Mesodermal cell (in vitro differentiated cells): ENCODE results near the gene ECE2.

Experiments
- H3K27ac ChIP-seq: 2 replicates; pipeline ENCODE4 v1.7.0; 2013; ENCODE audit warnings: mild to moderate bottlenecking, low read depth, low read length, moderate library complexity; ENCODE audit not compliant: severe bottlenecking
- H3K36me3 ChIP-seq: 2 replicates; pipeline ENCODE4 v1.7.1; 2013; ENCODE audit warnings: mild to moderate bottlenecking, low read length, moderate library complexity; ENCODE audit not compliant: control insufficient read depth, insufficient read depth
- H3K4me1 ChIP-seq: one replicate; pipeline ENCODE4 v1.7.1; 2013; ENCODE audit warnings: mild to moderate bottlenecking, low read length; ENCODE audit not compliant: insufficient read depth, control insufficient read depth, poor library complexity, severe bottlenecking
- H3K4me3 ChIP-seq: 2 replicates; pipeline ENCODE4 v1.7.0; 2013; ENCODE audit warnings: low read length, control low read depth, mild to moderate bottlenecking; ENCODE audit not compliant: insufficient read depth, poor library complexity, severe bottlenecking; ENCODE audit errors: extremely low read depth
- H3K9me3 ChIP-seq: 2 replicates; pipeline ENCODE4 v1.7.1; 2013; ENCODE audit warnings: mild to moderate bottlenecking, low read length, moderate library complexity; ENCODE audit not compliant: control insufficient read depth
- WGBS, 2 experiments: methylation state at CpG; one replicate each; pipeline ENCODE4 v1.1.5; 2013; ENCODE audit warnings: missing lambda C conversion rate in 2 of 2; ENCODE audit not compliant: insufficient coverage in 2 of 2; 5-methylcytosine and 5-hydroxymethylcytosine counted together

ECE2 gene

DNA sequence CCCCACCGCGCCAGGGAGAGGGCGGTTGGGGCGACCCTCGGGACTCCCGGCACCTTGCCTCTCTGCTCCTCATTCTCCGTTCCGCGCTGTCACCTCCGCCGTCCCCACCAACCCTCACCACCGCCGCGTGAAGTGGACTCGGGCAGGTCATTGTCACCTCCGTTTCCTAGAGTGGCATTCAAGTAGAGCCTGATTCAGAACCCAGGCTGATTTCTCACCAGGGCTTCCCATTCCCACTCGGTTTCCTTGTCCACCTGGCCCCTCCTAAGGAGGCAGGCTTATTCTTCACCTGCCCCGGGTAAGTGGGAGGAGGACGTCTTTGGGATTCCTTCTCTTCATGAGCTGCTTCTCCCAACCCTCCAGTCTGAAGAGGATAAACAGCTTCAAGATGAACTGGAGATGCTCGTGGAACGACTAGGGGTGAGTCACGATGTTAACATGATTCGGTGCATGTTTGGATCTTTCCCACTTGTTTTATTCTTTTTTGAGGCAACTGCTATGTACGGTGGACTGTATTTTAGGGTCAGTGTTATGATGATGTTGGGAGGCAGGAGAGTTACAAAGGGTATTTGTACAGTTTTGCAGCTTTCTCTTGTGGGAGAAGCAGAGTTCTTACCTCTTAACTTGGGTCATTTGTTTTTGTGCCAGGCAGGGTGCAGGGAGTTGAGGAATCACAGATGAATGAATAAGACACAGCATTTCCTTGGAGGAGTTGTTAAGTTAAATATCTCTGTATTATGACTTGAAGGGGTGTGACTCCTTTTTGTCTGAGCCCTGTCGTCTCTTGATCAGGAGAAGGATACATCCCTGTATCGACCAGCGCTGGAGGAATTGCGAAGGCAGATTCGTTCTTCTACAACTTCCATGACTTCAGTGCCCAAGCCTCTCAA, 23.9 kb downstream of the ECE2 start:
- 9 to 15% methylated on average over 16 to 28 of the region's 29 CpGs for WGBS, 2 experiments
- no peaks in the 10 kb centered on the region for H3K9me3 ChIP-seq
- H3K27ac ChIP-seq, result peak overlapping the region; percentile 76

DNA sequence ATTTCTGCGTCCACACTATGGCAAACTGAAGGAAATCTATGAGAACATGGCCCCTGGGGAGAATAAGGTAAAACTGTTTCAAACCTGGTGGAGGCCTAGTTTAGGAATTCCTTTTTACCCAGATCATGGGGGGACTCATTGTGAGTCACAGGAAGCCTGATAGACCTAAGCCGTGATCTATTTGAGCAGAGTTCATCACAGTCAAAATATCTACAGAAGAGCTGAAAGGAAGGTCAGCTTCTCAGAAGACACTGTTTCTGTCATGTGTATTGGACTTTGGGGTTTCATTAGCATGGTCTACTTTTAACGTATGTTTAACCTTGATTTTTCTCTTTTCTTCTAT, 24.5 kb downstream of the ECE2 start:
- Histone ChIP-seq H3K4me3 (peak overlapping the region; percentile 96), H3K36me3 (peaks cover 53% of the 10 kb centered on the region), H3K4me1 (peaks cover 14% of the 10 kb centered on the region), H3K9me3 (no peaks in the 10 kb centered on the region), H3K27ac (peak overlapping the region; percentile 76)
- 86 to 100% methylated on average over 1 to 2 of the region's 3 CpGs for WGBS, 2 experiments

More for the DNA sequence above, 23.9 kb downstream of the ECE2 start:
- peak overlapping the region; percentile 96 for H3K4me3 ChIP-seq
- H3K36me3 ChIP-seq, result peaks cover 47% of the 10 kb centered on the region
- H3K4me1 ChIP-seq, result peaks cover 14% of the 10 kb centered on the region

DNA sequence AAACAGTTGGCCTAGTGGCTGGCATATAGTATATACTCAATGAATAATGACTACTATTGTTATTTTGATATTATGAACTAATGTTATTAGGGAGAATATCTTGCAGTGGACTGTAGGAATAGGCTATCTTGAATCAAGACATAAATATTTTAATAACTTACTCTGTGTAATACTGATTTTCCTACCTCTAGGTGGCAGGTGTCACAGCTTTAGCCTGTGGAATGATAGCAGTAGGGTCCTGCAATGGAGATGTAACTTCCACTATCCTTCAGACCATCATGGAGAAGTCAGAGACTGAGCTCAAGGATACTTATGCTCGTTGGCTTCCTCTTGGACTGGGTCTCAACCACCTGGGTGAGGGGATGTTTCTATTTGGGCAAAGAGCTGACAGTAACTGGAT, 29.8 kb downstream of the ECE2 start:
- H3K36me3 ChIP-seq, result peaks cover 93% of the 10 kb centered on the region
- 83% methylated on average over 1 of the region's 1 CpG; no CpG with 5 or more reads in 1 of the 2 experiments for WGBS, 2 experiments
- no peak overlapping the region for H3K27ac ChIP-seq
- peaks cover 12% of the 10 kb centered on the region for H3K4me1 ChIP-seq
- H3K4me3 ChIP-seq, result no peak overlapping the region
- H3K9me3 ChIP-seq, result no peaks in the 10 kb centered on the region

- Histone ChIP-seq H3K4me1 (peaks cover 5% of the 10 kb centered on the region), H3K27ac (no peak overlapping the region), H3K9me3 (no peaks in the 10 kb centered on the region), H3K36me3 (peaks cover 84% of the 10 kb centered on the region), H3K4me3 (no peak overlapping the region)
- 96% methylated on average over 3 to 4 of the region's 4 CpGs for WGBS, 2 experiments
These were observed 30.6 kb downstream of the ECE2 start for GRCh38 chr3:184306341-184306972.

GRCh38 chr3:184307915-184308314, 32.1 kb downstream of the ECE2 start:
- peaks cover 70% of the 10 kb centered on the region for H3K36me3 ChIP-seq
- no peaks in the 10 kb centered on the region for H3K4me1 ChIP-seq
- WGBS, 2 experiments, result 96 to 97% methylated on average over 9 of the region's 9 CpGs

DNA sequence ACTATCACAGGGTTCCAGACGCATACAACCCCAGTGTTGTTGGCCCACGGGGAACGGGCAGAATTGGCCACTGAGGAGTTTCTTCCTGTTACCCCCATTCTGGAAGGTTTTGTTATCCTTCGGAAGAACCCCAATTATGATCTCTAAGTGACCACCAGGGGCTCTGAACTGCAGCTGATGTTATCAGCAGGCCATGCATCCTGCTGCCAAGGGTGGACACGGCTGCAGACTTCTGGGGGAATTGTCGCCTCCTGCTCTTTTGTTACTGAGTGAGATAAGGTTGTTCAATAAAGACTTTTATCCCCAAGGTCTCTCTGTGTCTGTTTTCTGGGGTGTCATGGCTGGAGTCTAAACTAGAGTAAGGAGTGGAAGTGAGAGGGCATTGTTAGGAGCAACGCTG, 32.9 kb downstream of the ECE2 start:
- Histone ChIP-seq H3K27ac (peak overlapping the region; percentile 6), H3K36me3 (peaks cover 61% of the 10 kb centered on the region), H3K4me1 (no peaks in the 10 kb centered on the region), H3K9me3 (no peaks in the 10 kb centered on the region), H3K4me3 (no peak overlapping the region)
- 93 to 95% methylated on average over 5 to 6 of the region's 7 CpGs for WGBS, 2 experiments

More at GRCh38 chr3:184307915-184308314, 32.1 kb downstream of the ECE2 start:
- no peak overlapping the region for H3K4me3 ChIP-seq
- H3K9me3 ChIP-seq, result no peaks in the 10 kb centered on the region
- no peak overlapping the region for H3K27ac ChIP-seq

- Histone ChIP-seq H3K4me1 (peaks cover 8% of the 10 kb centered on the region), H3K36me3 (peaks cover 45% of the 10 kb centered on the region), H3K4me3 (no peak overlapping the region), H3K27ac (no peak overlapping the region), H3K9me3 (no peaks in the 10 kb centered on the region)
These were observed 35.8 kb downstream of the ECE2 start for GRCh38 chr3:184311633-184312032.

DNA sequence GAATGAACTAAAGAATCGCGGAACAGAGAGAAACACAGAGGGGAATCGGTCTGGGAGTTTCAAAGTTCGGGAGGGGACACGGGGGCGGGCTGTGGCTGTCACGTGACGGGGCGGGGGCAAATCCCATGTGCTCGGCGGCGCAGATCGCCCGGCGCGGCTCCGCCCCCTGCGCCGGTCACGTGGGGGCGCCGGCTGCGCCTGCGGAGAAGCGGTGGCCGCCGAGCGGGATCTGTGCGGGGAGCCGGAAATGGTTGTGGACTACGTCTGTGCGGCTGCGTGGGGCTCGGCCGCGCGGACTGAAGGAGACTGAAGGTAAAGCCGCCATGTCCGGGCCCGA, 38.5 kb downstream of the ECE2 start, which contains the start of gene EIF4G1:
Gene EIF4G1 (plus strand): TSS at position 244 of the 337 bp plus-strand sequence. CDS start 1,191 bp downstream, outside the sequence.
- peaks cover 47% of the 10 kb centered on the region for H3K36me3 ChIP-seq
- peaks cover 19% of the 10 kb centered on the region for H3K4me1 ChIP-seq
- no peaks in the 10 kb centered on the region for H3K9me3 ChIP-seq
- 0 to 1% methylated on average over 21 to 22 of the region's 40 CpGs for WGBS, 2 experiments
- peak within 1 kb of the TSS; percentile 88 for H3K27ac ChIP-seq
- H3K4me3 ChIP-seq, result peak within 1 kb of the TSS; percentile 81

- peak overlapping the region; percentile 88 for H3K27ac ChIP-seq
- no peaks in the 10 kb centered on the region for H3K9me3 ChIP-seq
- H3K4me1 ChIP-seq, result peaks cover 23% of the 10 kb centered on the region
- 1% methylated on average over 24 to 51 of the region's 89 CpGs for WGBS, 2 experiments
- H3K36me3 ChIP-seq, result peaks cover 50% of the 10 kb centered on the region
- H3K4me3 ChIP-seq, result peak overlapping the region; percentile 81
These were observed 39.1 kb downstream of the ECE2 start for GRCh38 chr3:184314700-184315542.

GRCh38 chr3:184315543-184315867, 39.7 kb downstream of the ECE2 start:
- peaks cover 50% of the 10 kb centered on the region for H3K36me3 ChIP-seq
- peaks cover 23% of the 10 kb centered on the region for H3K4me1 ChIP-seq
- peak overlapping the region; percentile 88 for H3K27ac ChIP-seq
- 7 to 9% methylated on average over 3 to 4 of the region's 6 CpGs for WGBS, 2 experiments
- no peaks in the 10 kb centered on the region for H3K9me3 ChIP-seq
- peak overlapping the region; percentile 81 for H3K4me3 ChIP-seq
